ENCODE measurements around the gene AKAP17A.
"Not testable (repeated sequence)": the region's sequence is repeated elsewhere in the genome, so short reads cannot be mapped to it uniquely, and the experiment has no call there.

Gene AKAP17A

GRCh38 chrX:1606496-1606895, 15.1 kb downstream of the AKAP17A start:
- no peak for DNase-seq

DNA sequence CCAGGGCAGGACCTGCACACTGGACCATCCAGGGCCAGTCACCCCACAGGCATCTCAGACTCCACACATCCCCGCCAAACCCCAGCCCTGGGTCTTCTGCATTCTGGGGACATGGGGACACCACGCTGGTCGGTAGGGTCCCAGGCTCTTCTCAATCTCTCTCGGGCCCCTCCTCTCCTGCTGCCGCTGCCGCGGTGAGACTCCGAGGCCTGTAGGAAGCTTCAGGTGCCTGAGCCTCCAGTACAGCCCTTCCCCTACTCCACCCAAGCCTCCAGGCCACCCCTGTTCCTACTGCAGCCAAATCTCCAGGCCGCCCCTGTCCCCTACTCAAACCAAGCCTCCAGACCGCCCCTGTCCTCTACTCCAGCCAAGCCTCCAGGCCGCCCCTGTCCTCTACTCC, 17.9 kb downstream of the AKAP17A start:
- DNase-seq = no peak

GRCh38 chrX:1609762-1610161, 18.4 kb downstream of the AKAP17A start:
- no peak for DNase-seq

- no peak for DNase-seq
These were observed 18.8 kb downstream of the AKAP17A start for GRCh38 chrX:1610166-1610565.

GRCh38 chrX:1610736-1611135, 19.3 kb downstream of the AKAP17A start:
- no peak for DNase-seq

DNA sequence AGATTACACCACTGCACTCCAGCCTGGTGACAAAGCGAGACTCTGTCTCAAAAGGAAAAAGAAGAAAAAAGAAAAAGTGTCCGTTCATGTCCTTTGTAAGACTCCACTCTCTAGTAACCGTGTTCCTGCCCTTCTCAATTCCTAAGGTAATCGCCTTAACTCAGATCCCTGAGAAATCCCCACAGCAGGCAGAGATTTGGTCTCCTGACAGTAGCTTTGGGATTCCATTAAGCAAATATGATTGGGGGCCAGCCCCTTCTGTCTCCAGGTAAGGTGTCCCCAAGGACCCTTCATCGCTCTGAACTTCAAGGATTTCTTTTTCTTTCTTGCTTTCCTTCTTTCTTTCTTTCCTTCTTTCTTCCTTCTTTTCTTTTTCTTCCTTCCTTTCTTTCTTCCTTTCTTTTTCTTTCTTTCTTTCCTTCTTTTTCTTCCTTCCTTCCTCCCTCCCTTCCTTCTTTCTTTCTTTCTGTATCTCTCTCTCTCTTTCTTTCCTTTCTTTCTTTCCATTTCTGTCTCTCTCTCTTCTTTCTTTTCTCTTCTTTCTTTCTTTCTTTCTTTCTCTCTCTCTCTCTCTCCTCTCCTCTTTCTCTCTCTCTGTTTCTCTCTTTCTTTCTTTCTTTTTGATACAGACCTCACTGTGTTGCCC, 21.4 kb downstream of the AKAP17A start:
- DNase-seq = no peak

DNA sequence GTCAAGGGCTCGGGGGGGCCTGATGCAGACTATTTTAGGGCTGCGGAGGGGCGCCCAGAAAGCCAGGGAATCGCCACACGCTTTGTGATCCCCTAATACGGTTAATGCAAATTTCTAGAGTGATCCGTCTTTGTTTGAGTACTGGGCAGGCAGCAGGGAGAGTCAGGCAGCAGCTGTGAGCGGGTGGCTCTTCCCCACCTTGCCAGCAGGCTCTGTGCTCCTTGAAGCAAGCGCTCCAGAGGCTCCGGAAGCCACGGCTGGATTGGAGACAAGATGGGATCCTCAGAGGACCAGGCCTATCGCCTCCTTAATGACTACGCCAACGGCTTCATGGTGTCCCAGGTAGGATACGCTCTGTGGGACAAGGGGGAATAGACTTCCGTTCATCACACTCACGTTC, 23.5 kb downstream of the AKAP17A start, which contains the start of gene ASMT:
Gene ASMT, plus strand, starts transcription at position 133 of the 400 bp plus-strand sequence. Its CDS starts 141 bp downstream, at position 274.
- no peak for DNase-seq

- DNase-seq = no peak
These were observed 27.3 kb downstream of the AKAP17A start for GRCh38 chrX:1618689-1619088.

DNA sequence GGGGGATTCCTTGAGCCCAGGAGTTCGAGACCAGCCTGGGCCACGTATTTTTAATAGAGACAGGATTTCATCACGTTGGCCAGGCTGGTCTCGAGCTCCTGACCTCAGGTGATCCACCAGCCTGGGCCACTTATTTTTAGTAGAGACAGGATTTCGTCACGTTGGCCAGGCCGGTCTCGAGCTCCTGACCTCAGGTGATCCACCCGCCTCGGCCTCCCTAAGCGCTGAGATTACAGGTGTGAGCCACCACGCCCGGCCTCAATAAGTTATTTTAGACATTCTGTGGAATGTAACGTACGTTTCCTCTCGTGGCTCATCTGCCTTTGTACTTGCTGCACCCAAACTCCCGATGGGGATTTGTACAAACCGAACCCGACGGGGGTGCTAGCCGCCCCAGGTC, 32.3 kb downstream of the AKAP17A start:
- DNase-seq = no peak

DNA sequence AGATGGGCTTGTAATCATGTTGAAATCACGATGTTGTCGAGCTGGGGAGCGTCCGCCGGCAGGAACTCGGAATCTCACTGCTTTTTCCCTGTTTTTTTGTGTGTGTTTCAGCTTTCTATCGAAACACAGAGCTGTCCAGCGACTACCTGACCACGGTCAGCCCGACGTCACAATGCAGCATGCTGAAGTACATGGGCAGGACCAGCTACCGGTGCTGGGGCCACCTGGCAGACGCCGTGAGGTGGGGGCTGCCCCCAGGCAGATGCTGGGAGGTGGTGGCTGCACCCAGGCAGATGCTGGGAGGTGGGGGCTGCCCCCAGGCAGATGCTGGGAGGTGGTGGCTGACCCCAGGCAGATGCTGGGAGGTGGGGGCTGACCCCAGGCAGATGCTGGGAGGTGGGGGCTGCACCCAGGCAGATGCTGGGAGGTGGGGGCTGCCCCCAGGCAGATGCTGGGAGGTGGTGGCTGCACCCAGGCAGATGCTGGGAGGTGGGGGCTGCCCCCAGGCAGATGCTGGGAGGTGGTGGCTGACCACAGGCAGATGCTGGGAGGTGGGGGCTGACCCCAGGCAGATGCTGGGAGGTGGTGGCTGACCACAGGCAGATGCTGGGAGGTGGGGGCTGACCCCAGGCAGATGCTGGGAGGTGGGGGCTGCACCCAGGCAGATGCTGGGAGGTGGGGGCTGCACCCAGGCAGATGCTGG, 32.9 kb downstream of the AKAP17A start:
- DNase-seq = not testable (repeated sequence)

- DNase-seq = not testable (repeated sequence)
These were observed 33.4 kb downstream of the AKAP17A start for GRCh38 chrX:1624861-1625215.

- no peak for DNase-seq
These were observed 37.8 kb downstream of the AKAP17A start for GRCh38 chrX:1629244-1629643.

- no peak for DNase-seq
These were observed 54.6 kb downstream of the AKAP17A start for GRCh38 chrX:1646009-1646408.

- no peak for DNase-seq
These were observed 58.2 kb downstream of the AKAP17A start for GRCh38 chrX:1649621-1650020.

Data from COR-L47 (cell line).